ENCODE results near the gene TMEM186. TPM values are rescaled to one million over a fixed set of nuclear protein-coding genes. Genes with fewer than 3 reads are reported as not detected.
"Not testable (repeated sequence)": the region's sequence is repeated elsewhere in the genome, so short reads cannot be mapped to it uniquely, and the experiment has no call there.

The TMEM186 gene
- 10.6 TPM for polyA plus RNA-seq (2013, experiment 1 of 2; ENCODE audit: insufficient read length)
- polyA plus RNA-seq (2013, experiment 2 of 2; ENCODE audit: insufficient read length): 9.9 TPM

GRCh38 chr16:8797364-8798173 lies at the start of gene TMEM186, which contains the start of gene PMM2:
TMEM186 (minus strand) TSS chr16:8797639; CDS start chr16:8797614, 25 bp downstream.
PMM2 (plus strand) TSS chr16:8797839; CDS start chr16:8797883, 44 bp downstream.
- DNase-seq: peak; percentile 96

GRCh38 chr16:8847145-8847544 lies 49.7 kb upstream of the TMEM186 start:
- no peak for DNase-seq

DNA sequence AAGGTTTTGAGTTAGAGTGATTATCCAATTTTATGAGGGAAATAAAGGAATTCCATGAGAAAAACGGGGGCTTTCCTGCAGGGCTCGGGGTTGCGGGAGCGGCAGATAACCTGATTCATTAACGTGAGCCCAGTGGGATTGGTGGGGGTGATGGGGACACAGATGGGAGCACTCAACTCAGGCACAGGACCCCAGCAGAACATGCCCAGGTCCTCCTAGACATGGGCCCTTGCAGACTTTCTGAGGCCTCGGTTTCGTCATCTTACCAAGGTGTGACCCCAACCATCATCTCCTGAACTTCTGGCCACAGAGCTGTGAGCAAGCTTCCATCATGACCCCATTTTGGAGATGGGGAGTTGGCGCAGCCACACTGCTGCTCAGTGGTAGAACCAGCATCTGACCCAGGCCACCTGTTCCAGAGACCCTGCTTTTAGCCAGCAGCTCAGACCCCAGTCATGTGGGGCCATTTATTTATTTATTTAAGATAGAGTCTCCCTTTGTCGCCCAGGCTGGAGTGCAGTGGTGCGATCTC lies 49.0 kb upstream of the TMEM186 start:
- DNase-seq: no peak

DNA sequence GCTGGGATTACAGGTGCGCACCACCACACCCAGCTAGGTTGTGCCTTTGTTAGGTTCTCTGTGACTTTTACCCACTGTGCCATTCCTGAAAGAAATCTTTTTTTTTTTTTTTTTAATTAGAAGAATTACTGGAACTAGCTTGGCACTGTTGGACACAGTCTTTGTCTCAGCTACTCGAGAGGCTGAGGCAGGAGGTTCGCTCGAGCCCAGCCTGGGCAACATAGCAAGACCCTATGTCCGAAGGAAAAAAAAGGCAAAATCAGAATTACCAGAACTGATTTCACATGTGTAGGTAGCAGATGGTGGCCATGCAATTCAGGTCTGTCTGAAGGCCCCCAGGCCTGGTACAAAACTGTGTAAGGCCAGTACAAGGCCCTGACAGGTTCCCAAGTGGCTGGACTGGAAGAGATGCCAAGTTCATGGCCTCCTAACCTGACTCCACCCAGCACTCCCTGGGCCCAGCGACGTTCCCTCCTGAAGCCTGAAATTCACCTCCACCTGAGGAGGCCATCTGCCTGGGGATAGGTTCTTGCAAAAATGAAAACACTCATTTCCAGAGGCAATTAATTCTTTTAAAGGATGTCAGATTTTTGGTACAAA lies 48.4 kb upstream of the TMEM186 start:
- DNase-seq: no peak

- DNase-seq: not testable (repeated sequence)
Measured at GRCh38 chr16:8843296-8843695, 45.9 kb upstream of the TMEM186 start.

DNA sequence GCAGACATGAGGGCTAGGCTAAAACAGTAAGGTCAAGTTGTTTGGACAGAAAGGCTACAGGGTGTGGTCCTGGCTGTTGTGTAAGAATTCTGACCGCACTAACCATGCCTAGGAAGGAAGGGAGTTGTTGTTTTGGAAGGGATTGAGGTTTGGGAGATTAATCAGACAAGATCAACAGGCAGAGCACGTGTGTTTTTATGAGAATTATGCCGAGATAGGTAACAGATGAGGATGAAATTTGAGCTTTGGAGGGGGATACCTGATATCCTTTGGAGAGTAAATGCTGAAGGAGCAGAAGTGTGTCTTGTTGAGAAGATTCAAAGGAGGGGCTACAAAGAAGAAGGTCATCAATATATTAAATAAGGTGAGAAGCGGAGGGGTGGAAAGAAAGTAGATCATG lies 44.6 kb upstream of the TMEM186 start:
- DNase-seq: not testable (repeated sequence)

- DNase-seq: not testable (repeated sequence)
Measured at GRCh38 chr16:8837594-8837993, 40.2 kb upstream of the TMEM186 start.

DNA sequence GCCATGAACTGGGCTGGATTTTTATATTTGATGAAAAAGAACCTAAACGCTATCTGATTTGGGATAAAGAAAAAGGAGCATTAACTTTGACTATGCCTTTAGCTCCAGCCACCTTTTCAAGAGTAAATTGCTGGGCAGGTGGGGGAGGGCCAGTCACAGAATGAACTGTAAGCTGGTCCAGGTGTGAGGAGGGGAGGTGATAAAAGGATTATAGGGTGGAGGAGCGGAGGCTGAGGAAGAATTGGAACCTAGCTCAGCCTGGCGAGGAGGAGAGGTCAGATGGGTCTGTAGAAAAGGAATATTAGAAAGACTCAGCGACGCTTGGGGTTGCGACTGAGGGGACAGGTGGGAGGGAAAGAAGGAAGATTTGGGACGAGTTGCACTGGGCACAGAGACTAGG lies 39.4 kb upstream of the TMEM186 start:
- not testable (repeated sequence) for DNase-seq

GRCh38 chr16:8832717-8833105 lies 35.3 kb upstream of the TMEM186 start:
- no peak for DNase-seq

- DNase-seq: no peak
Measured at GRCh38 chr16:8831871-8832716, 34.7 kb upstream of the TMEM186 start.

DNA sequence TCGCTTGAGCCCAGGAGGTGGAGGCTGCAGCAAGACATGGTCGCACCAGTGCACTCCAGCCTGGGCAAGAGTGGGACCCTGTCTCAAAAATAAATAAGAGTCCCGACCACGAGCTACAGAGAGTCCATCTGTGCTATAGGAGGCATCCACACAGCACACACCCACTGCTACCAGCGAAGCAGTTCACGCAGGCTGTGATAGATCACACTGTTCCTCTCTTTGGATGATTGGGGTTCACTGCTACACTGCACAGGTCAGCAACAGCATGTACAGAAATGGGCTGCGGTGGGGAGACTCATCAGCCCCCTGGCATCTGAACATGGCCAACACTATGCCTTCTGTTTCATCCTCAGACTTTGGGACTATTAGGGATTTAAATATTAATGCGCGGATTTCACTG lies 34.0 kb upstream of the TMEM186 start:
- DNase-seq: no peak

GRCh38 chr16:8828541-8829165 lies 31.2 kb upstream of the TMEM186 start:
- no peak for DNase-seq

- no peak for DNase-seq
Measured at GRCh38 chr16:8826278-8826879, 28.9 kb upstream of the TMEM186 start.

GRCh38 chr16:8822403-8822802 lies 25.0 kb upstream of the TMEM186 start:
- no peak for DNase-seq

GRCh38 chr16:8819411-8820034 lies 22.1 kb upstream of the TMEM186 start:
- no peak for DNase-seq

- no peak for DNase-seq
Measured at GRCh38 chr16:8818504-8819270, 21.2 kb upstream of the TMEM186 start.

DNA sequence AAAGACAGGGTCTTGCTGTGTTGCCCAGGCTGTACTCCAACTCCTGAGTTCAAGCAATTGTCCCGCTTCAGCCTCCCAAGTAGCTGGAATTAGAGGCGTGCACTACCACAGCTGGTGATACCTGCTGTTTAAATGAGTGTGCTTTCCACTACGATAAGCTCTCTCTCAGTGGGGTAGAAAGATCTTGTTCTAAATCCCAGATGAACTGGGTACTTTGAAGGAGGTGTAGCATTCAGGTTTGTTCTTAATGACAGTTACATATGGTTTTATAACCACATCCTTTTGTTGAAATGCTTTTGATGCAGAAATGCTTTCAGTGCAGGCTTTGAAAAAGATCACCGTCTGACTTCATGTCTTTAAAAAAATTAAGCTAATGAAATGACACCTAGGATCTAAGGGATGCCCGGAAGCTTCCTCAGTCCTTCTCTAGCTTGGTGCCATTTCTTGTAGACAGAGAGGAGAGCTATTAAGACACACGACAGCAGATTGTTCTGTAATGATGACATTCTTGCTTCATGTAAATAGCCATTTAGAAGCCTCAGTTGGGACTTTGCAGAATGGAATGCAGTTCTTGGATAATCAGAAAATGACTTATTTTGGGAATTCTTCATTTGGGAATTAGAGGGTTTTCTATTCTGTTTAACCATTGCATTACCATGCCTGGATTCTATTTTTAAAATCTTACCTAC lies 19.7 kb upstream of the TMEM186 start:
- no peak for DNase-seq

GRCh38 chr16:8814095-8814806 lies 16.8 kb upstream of the TMEM186 start:
- DNase-seq: no peak
